Panc1 (cell line): ENCODE data around the gene MSANTD2. TPM values are rescaled to one million over a fixed set of nuclear protein-coding genes. Genes with fewer than 3 reads are reported as not detected.

Experiments used
- ATAC-seq: fragments of 200-7000 bp; cut with Tn5 transposase; 2 replicates; pipeline ENCODE4 v1.9.1; 2020; ENCODE audit warnings: mild to moderate bottlenecking, moderate library complexity
- BruUV-seq: library from RNA; stranded (reverse); fragments of 400-500 nt; replicated peaks from 2 replicates; lab custom pipeline; 2021; lab: Mats Ljungman, UMichigan
- CTCF ChIA-PET: fragments of 300-600 bp; sonication (Branson Sonifier 250); formaldehyde crosslinking; loops from one replicate; lab custom pipeline; 2022; ENCODE audit warnings: antibody characterized with exemption; lab: Charles Lee
- POLR2A ChIA-PET: fragments of 300-600 bp; sonication (Branson Sonifier 250); formaldehyde crosslinking; loops from one replicate; lab custom pipeline; 2022; ENCODE audit warnings: antibody characterized with exemption; lab: Charles Lee
- DNase-seq: peaks from one replicate; pipeline ENCODE4 v3.0.0-alpha.2; 2010; ENCODE audit warnings: low read depth, low spot score
- H3K27ac ChIP-seq: 2 replicates; pipeline ENCODE4 v1.5.1; 2011; ENCODE audit warnings: mild to moderate bottlenecking, low read length, inconsistent platforms
- H3K27me3 ChIP-seq: fragments of 200-500 bp; sonication (Bioruptor generic); 2 replicates; pipeline ENCODE4 v1.6.0; 2014; ENCODE audit warnings: low read length, inconsistent platforms; ENCODE audit not compliant: control insufficient read depth, insufficient read depth
- H3K36me3 ChIP-seq: fragments of 200-500 bp; sonication (Bioruptor generic); 2 replicates; pipeline ENCODE4 v1.5.1; 2014; ENCODE audit warnings: inconsistent platforms, mild to moderate bottlenecking, low read length, moderate library complexity; ENCODE audit not compliant: control insufficient read depth, insufficient read depth
- H3K4me1 ChIP-seq: 2 replicates; pipeline ENCODE4 v1.5.1; 2011; ENCODE audit warnings: inconsistent platforms, mild to moderate bottlenecking, low read length, moderate library complexity; ENCODE audit not compliant: control insufficient read depth, insufficient read depth
- H3K4me3 ChIP-seq, 2 experiments: 2 replicates each; pipeline ENCODE4 v1.5.1; 2011 to 2012; ENCODE audit warnings: low read depth in 2 of 2, low read length in 2 of 2, mild to moderate bottlenecking in 2 of 2, inconsistent platforms in 1 of 2, moderate library complexity in 1 of 2
- H3K9me3 ChIP-seq: fragments of 200-500 bp; sonication (Bioruptor generic); 2 replicates; pipeline ENCODE4 v1.5.1; 2014; ENCODE audit warnings: low read depth, mild to moderate bottlenecking, inconsistent platforms, low read length, moderate library complexity; ENCODE audit not compliant: control insufficient read depth, insufficient read depth
- POLR2AphosphoS5 ChIP-seq: IDR thresholded peaks from 2 replicates; pipeline ENCODE4 v1.6.1; 2012; ENCODE audit warnings: mild to moderate bottlenecking, low read depth, low read length, moderate library complexity
- SIN3A ChIP-seq: IDR thresholded peaks from 2 replicates; pipeline ENCODE4 v1.6.1; 2012; ENCODE audit warnings: low read depth, mild to moderate bottlenecking, low read length, moderate library complexity, borderline replicate concordance; ENCODE audit not compliant: insufficient read depth
- TCF7L2 ChIP-seq: IDR thresholded peaks from 2 replicates; pipeline ENCODE4 v1.6.1; 2011; ENCODE audit warnings: mild to moderate bottlenecking, low read depth, low read length, inconsistent platforms
- in situ Hi-C: cut with HindIII; loops from 2 replicates; pipeline ENCODE4 v1.10.0; 2016; ENCODE audit warnings: low sequenced_read_pairs, low pct_unique_long_range_greater_than_20kb
- intact Hi-C: fragments of 100-400 bp; cut with micrococcal nuclease; formaldehyde crosslinking; loops from one replicate; pipeline ENCODE4 v1.10.0; 2022; ENCODE audit not compliant: unreplicated experiment
- total RNA-seq: library from RNA; stranded (reverse); gene quantifications from one replicate; pipeline ENCODE4 v1.2.1, GENCODE V29; 2021; ENCODE audit not compliant: unreplicated experiment
- TF ChIP-seq, protein P1 (sequence below): fragments of 450-650 bp; IDR thresholded peaks from 2 replicates; pipeline ENCODE4 v1.5.1; 2017; ENCODE audit warnings: mild to moderate bottlenecking
- TF ChIP-seq, protein P2 (sequence below), 2 experiments: IDR thresholded peaks; 2 replicates each; pipeline ENCODE4 v1.6.1; 2011 to 2012; ENCODE audit warnings: low read depth in 2 of 2, control low read depth in 1 of 2, low read length in 1 of 2, mild to moderate bottlenecking in 1 of 2, moderate library complexity in 1 of 2; ENCODE audit not compliant: insufficient read depth in 1 of 2

The MSANTD2 gene
- total RNA-seq, 1 experiment from 2014 or later, result 20.5 TPM

- Histone ChIP-seq H3K4me1 (no peaks in the 10 kb centered on the region), H3K4me3 (no peak overlapping the region), H3K27me3 (peaks cover 13% of the 10 kb centered on the region), H3K36me3 (no peaks in the 10 kb centered on the region), H3K27ac (no peak overlapping the region), H3K9me3 (no peaks in the 10 kb centered on the region)
- in situ Hi-C loops (loop anchor here (10.0 kb wide), 1 partner anchor 168 kb away; no protein-coding TSS in a partner anchor), intact Hi-C loops (no loop called here)
- no peak for DNase-seq
- BruUV-seq, result no TSS peak
- TF ChIP-seq, protein P1, sequence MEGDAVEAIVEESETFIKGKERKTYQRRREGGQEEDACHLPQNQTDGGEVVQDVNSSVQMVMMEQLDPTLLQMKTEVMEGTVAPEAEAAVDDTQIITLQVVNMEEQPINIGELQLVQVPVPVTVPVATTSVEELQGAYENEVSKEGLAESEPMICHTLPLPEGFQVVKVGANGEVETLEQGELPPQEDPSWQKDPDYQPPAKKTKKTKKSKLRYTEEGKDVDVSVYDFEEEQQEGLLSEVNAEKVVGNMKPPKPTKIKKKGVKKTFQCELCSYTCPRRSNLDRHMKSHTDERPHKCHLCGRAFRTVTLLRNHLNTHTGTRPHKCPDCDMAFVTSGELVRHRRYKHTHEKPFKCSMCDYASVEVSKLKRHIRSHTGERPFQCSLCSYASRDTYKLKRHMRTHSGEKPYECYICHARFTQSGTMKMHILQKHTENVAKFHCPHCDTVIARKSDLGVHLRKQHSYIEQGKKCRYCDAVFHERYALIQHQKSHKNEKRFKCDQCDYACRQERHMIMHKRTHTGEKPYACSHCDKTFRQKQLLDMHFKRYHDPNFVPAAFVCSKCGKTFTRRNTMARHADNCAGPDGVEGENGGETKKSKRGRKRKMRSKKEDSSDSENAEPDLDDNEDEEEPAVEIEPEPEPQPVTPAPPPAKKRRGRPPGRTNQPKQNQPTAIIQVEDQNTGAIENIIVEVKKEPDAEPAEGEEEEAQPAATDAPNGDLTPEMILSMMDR, result no peak
- TF ChIP-seq TCF7L2, result no peak
- TF ChIP-seq, protein P2, sequence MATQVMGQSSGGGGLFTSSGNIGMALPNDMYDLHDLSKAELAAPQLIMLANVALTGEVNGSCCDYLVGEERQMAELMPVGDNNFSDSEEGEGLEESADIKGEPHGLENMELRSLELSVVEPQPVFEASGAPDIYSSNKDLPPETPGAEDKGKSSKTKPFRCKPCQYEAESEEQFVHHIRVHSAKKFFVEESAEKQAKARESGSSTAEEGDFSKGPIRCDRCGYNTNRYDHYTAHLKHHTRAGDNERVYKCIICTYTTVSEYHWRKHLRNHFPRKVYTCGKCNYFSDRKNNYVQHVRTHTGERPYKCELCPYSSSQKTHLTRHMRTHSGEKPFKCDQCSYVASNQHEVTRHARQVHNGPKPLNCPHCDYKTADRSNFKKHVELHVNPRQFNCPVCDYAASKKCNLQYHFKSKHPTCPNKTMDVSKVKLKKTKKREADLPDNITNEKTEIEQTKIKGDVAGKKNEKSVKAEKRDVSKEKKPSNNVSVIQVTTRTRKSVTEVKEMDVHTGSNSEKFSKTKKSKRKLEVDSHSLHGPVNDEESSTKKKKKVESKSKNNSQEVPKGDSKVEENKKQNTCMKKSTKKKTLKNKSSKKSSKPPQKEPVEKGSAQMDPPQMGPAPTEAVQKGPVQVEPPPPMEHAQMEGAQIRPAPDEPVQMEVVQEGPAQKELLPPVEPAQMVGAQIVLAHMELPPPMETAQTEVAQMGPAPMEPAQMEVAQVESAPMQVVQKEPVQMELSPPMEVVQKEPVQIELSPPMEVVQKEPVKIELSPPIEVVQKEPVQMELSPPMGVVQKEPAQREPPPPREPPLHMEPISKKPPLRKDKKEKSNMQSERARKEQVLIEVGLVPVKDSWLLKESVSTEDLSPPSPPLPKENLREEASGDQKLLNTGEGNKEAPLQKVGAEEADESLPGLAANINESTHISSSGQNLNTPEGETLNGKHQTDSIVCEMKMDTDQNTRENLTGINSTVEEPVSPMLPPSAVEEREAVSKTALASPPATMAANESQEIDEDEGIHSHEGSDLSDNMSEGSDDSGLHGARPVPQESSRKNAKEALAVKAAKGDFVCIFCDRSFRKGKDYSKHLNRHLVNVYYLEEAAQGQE (IDR thresholded peaks at IDR 0.05; ENCODE audit: insufficient read depth in 1 of 2, low read depth in 2 of 2, low read length in 1 of 2), result no peak
- no peak for TF ChIP-seq SIN3A
- TF ChIP-seq POLR2AphosphoS5, result no peak
- ChIA-PET CTCF (interaction anchor here (0.8 kb wide), 1 partner anchor 74 kb away, joined by 3 read pairs; no protein-coding TSS in a partner anchor), POLR2A (interaction anchor here (0.6 kb wide), 1 partner anchor 119 kb away, joined by 6 read pairs; no protein-coding TSS in a partner anchor)
- no peak for ATAC-seq
Observed at GRCh38 chr11:124832571-124832970, 32.4 kb upstream of the MSANTD2 start.

DNA sequence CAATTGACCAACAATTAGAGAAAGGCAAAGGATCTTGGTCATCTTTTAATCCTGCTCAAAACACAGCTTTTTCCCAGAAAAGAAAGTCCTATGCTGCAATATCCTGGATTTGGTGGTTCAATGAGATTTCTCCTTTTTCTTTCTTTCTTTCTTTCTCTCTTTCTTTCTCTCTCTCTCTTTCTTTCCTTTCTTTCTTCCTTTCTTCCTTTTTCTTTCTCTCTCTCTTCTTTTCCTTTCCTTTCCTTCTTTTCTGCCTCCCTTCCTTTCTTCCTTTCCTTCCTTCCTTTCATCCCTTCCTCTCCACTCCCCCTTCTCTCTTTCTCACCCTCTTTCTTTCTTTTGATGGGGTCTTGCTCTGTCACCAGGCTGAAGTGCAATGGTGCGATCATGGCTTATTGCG lies 31.7 kb upstream of the MSANTD2 start:
- H3K4me1 ChIP-seq, result no peaks in the 10 kb centered on the region
- POLR2A ChIA-PET, result no interaction called here
- intact Hi-C loops, result no loop called here
- in situ Hi-C loops, result loop anchor here (10.0 kb wide), 1 partner anchor 167 kb away; no protein-coding TSS in a partner anchor
- no peak for DNase-seq
- H3K27me3 ChIP-seq, result peaks cover 13% of the 10 kb centered on the region
- no peaks in the 10 kb centered on the region for H3K36me3 ChIP-seq
- no peak overlapping the region for H3K4me3 ChIP-seq
- no peak for TF ChIP-seq POLR2AphosphoS5
- no peak for TF ChIP-seq SIN3A
- TF ChIP-seq, protein P2 (IDR thresholded peaks at IDR 0.05; ENCODE audit: insufficient read depth in 1 of 2, low read depth in 2 of 2, low read length in 1 of 2), result no peak
- no peak for TF ChIP-seq TCF7L2
- TF ChIP-seq, protein P1, result no peak
- H3K9me3 ChIP-seq, result no peaks in the 10 kb centered on the region
- CTCF ChIA-PET, result no interaction called here
- BruUV-seq, result no TSS peak
- no peak overlapping the region for H3K27ac ChIP-seq
- ATAC-seq, result no peak
